IPS-NIHi7 (cell line): ENCODE results near the gene NKAPL.
"Not testable (repeated sequence)": the region's sequence is repeated elsewhere in the genome, so short reads cannot be mapped to it uniquely, and the experiment has no call there.

ENCODE experiments used
- DNase-seq: peaks from one replicate; pipeline ENCODE4 v3.0.0; 2012; ENCODE audit warnings: mixed read lengths; ENCODE audit errors: extremely low spot score

The NKAPL gene

DNA sequence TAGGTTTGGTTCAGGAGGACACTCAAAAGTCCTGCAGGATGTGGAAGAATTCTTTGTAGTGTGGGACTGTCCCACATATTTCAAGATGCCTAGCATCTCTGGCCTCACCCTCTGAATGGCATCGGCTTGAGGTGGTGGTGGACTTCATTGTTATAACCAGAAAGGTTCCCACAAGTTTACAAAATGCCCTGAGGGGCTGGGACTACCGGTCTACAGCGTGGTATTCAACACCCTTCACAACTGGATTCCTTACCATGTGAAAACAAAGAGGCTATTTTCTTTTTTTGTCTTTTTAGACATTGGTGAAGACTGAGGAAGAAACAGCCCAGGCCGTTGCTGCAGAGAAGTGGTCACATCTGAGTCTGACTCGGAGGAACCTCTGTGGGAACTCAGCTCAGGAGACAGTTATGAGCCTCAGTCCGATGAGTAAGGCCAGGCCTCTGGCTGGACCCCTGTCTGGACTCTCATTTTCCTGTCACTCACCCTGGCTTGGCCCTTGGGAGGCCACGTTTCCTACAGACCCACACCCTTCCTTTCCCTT, 37.5 kb downstream of the NKAPL start:
- no peak for DNase-seq

DNA sequence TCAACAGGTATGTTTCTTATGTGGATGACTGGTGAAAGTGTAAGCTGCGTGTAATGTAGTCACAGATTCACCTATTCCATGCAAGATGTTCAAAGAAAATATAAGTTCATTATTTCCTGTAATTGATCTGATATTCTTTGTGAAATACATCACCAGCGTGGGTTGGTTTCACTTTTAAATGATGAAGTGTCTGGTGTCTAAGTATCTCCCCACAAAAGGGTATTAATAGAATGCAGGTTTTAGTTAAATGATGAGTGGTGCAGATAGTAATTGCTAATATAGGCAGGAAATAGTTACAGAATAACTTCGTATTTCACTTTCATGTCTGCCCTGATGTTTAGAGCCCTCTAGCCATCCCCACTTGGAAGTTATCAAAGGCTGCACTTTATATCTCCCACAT, 44.5 kb downstream of the NKAPL start:
- DNase-seq = no peak

DNA sequence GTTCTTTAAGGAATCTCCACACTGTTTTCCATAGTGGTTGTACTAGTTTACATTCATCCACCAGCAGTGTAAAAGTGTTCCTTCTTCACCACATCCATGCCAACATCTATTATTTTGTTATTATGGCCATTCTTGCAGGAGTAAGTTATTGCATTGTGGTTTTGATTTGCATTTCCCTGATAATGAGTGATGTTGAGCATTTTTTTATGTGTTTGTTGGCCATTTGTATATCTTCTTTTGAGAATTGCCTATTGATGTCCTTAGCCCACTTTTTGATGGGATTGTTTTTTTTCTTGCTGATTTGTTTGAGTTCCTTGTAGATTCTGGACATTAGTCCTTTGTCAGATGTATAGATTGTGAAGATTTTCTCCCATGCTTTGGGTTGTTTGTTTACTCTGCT, 47.3 kb downstream of the NKAPL start:
- DNase-seq = not testable (repeated sequence)
